Astrocyte (in vitro differentiated cells and primary cell): ENCODE results near the gene PCMT1. TPM values are rescaled to one million over a fixed set of nuclear protein-coding genes. Genes with fewer than 3 reads are reported as not detected.

Experiments used
- DNase-seq: peaks from one replicate; pipeline ENCODE4 v3.0.0-alpha.2; 2010; ENCODE audit warnings: low read depth
- FAIRE-seq: peaks from 2 replicates; lab custom pipeline; 2011; peaks lifted over from hg19 to GRCh38; lab: Jason Lieb, UNC
- H2AFZ ChIP-seq: 2 replicates; pipeline ENCODE4 v1.6.0; 2012; ENCODE audit warnings: low read depth, low read length, inconsistent platforms
- H3K27ac ChIP-seq: 2 replicates; pipeline ENCODE4 v1.5.1; 2011; ENCODE audit warnings: low read depth, low read length, inconsistent platforms
- H3K27me3 ChIP-seq: 2 replicates; pipeline ENCODE4 v1.6.0; 2011; ENCODE audit warnings: low read length, inconsistent platforms; ENCODE audit not compliant: insufficient read depth
- H3K36me3 ChIP-seq: 2 replicates; pipeline ENCODE4 v1.5.1; 2011; ENCODE audit warnings: low read length, inconsistent platforms; ENCODE audit not compliant: insufficient read depth
- H3K4me1 ChIP-seq: 2 replicates; pipeline ENCODE4 v1.5.1; 2011; ENCODE audit warnings: low read length, inconsistent platforms; ENCODE audit not compliant: insufficient read depth
- H3K4me2 ChIP-seq: 2 replicates; pipeline ENCODE4 v1.6.0; 2012; ENCODE audit warnings: low read length, inconsistent platforms
- H3K4me3 ChIP-seq: 2 replicates; pipeline ENCODE4 v1.5.1; 2011; ENCODE audit warnings: low read depth, mild to moderate bottlenecking, low read length, inconsistent platforms; ENCODE audit not compliant: insufficient read depth
- H3K79me2 ChIP-seq: 2 replicates; pipeline ENCODE4 v1.6.0; 2012; ENCODE audit warnings: mild to moderate bottlenecking, low read length, inconsistent platforms; ENCODE audit not compliant: insufficient read depth
- H3K9ac ChIP-seq: 2 replicates; pipeline ENCODE4 v1.6.0; 2012; ENCODE audit warnings: mild to moderate bottlenecking, low read length, inconsistent platforms
- H3K9me3 ChIP-seq: 2 replicates; pipeline ENCODE4 v1.5.1; 2012; ENCODE audit warnings: low read depth, mild to moderate bottlenecking, low read length, inconsistent platforms; ENCODE audit not compliant: insufficient read depth
- H4K20me1 ChIP-seq: 2 replicates; pipeline ENCODE4 v1.6.0; 2012; ENCODE audit warnings: low read length, inconsistent platforms; ENCODE audit not compliant: insufficient read depth
- H3K27ac Mint-ChIP-seq: one replicate; pipeline ENCODE4 v1.8.0; 2021; ENCODE audit warnings: mild to moderate bottlenecking, mixed read lengths; ENCODE audit not compliant: unreplicated experiment
- H3K27me3 Mint-ChIP-seq: one replicate; pipeline ENCODE4 v1.8.0; 2021; ENCODE audit warnings: low read depth, mixed read lengths; ENCODE audit not compliant: unreplicated experiment
- H3K36me3 Mint-ChIP-seq: one replicate; pipeline ENCODE4 v1.8.0; 2021; ENCODE audit warnings: low read depth, mixed read lengths; ENCODE audit not compliant: unreplicated experiment
- H3K4me1 Mint-ChIP-seq: one replicate; pipeline ENCODE4 v1.8.0; 2021; ENCODE audit warnings: low read depth, mixed read lengths; ENCODE audit not compliant: unreplicated experiment
- H3K4me3 Mint-ChIP-seq: one replicate; pipeline ENCODE4 v1.8.0; 2021; ENCODE audit warnings: mild to moderate bottlenecking, moderate library complexity, mixed read lengths; ENCODE audit not compliant: unreplicated experiment
- H3K9me3 Mint-ChIP-seq: one replicate; pipeline ENCODE4 v1.8.0; 2021; ENCODE audit warnings: mild to moderate bottlenecking, mixed read lengths; ENCODE audit not compliant: unreplicated experiment
- EZH2 ChIP-seq: IDR thresholded peaks from 2 replicates; pipeline ENCODE4 v1.6.1; 2012; ENCODE audit warnings: mild to moderate bottlenecking, low read length, inconsistent platforms; ENCODE audit not compliant: insufficient read depth
- total RNA-seq: library from RNA; stranded (reverse); gene quantifications from 2 replicates; pipeline ENCODE4 v1.2.1, GENCODE V29; 2021
- TF ChIP-seq, protein P1 (sequence below): IDR thresholded peaks from 2 replicates; pipeline ENCODE4 v1.5.1; 2011; ENCODE audit warnings: low read depth, mild to moderate bottlenecking, inconsistent platforms, low read length, moderate library complexity; ENCODE audit not compliant: insufficient read depth

PCMT1 gene
- total RNA-seq, 1 donor from 2014 or later = 127 TPM

DNA sequence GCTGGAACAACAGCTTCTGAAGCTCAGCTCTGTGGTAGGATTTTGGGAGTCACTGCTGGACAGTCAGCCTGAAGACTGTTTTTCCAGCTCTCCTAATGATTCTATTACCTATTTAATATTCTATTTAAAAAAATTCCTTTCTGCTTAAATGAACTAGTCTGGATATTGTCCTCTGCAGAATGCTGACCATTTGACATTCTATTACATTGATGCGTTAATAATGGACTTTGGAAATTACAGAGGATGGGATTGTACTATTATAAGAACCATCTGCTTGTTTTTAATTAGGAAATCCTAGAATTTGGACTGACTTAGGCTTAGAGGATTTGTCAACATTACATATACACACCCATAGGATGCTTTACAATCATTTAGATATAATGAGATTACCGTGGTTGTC, 94.9 kb downstream of the PCMT1 start:
- no peak overlapping the region for H3K9ac ChIP-seq
- H3K4me1 Mint-ChIP-seq = peaks cover 37% of the 10 kb centered on the region

DNA sequence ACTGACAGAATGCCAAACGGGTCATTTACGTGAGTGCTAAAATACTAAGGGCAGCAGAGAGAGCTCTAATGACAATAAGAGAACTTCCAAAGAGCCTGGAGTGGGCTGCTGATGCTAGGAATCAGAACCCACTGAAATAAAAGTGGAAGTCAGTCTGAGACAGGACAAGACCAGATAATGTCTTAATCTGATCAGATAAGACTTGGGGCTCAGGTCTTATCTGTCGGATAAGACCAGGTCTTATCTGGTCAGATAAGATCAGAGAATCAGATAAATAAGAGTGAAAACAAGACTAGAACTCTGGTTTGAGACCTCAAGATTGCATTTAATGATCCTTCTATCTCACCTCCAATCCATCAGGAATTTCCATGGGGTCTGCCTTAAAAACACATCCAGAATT, 96.0 kb downstream of the PCMT1 start:
- Mint-ChIP-seq H3K36me3 (peaks cover 14% of the 10 kb centered on the region), H3K27me3 (no peaks in the 10 kb centered on the region), H3K4me1 (peaks cover 33% of the 10 kb centered on the region), H3K9me3 (peaks cover 4% of the 10 kb centered on the region), H3K4me3 (no peak overlapping the region), H3K27ac (peak overlapping the region; percentile 41)
- FAIRE-seq (no peak), DNase-seq (no peak)
- Histone ChIP-seq H3K36me3 (peaks cover 4% of the 10 kb centered on the region), H3K4me3 (no peak overlapping the region), H3K4me1 (peaks cover 43% of the 10 kb centered on the region), H3K27ac (peak overlapping the region; percentile 40), H3K4me2 (peak overlapping the region; percentile 64), H2AFZ (no peak overlapping the region), H3K27me3 (no peaks in the 10 kb centered on the region), H3K79me2 (no peaks in the 10 kb centered on the region), H3K9me3 (no peaks in the 10 kb centered on the region), H4K20me1 (no peaks in the 10 kb centered on the region), H3K9ac (no peak overlapping the region)
- no peak for TF ChIP-seq EZH2
- TF ChIP-seq, protein P1, sequence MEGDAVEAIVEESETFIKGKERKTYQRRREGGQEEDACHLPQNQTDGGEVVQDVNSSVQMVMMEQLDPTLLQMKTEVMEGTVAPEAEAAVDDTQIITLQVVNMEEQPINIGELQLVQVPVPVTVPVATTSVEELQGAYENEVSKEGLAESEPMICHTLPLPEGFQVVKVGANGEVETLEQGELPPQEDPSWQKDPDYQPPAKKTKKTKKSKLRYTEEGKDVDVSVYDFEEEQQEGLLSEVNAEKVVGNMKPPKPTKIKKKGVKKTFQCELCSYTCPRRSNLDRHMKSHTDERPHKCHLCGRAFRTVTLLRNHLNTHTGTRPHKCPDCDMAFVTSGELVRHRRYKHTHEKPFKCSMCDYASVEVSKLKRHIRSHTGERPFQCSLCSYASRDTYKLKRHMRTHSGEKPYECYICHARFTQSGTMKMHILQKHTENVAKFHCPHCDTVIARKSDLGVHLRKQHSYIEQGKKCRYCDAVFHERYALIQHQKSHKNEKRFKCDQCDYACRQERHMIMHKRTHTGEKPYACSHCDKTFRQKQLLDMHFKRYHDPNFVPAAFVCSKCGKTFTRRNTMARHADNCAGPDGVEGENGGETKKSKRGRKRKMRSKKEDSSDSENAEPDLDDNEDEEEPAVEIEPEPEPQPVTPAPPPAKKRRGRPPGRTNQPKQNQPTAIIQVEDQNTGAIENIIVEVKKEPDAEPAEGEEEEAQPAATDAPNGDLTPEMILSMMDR = no peak

More for the DNA sequence above, 94.9 kb downstream of the PCMT1 start:
- Histone ChIP-seq H3K27me3 (no peaks in the 10 kb centered on the region), H3K79me2 (no peaks in the 10 kb centered on the region), H3K4me2 (peak overlapping the region; percentile 54), H4K20me1 (no peaks in the 10 kb centered on the region), H3K9me3 (no peaks in the 10 kb centered on the region), H3K27ac (peak overlapping the region; percentile 59), H3K36me3 (peaks cover 4% of the 10 kb centered on the region), H3K4me3 (no peak overlapping the region), H3K4me1 (peaks cover 50% of the 10 kb centered on the region), H2AFZ (no peak overlapping the region)
- TF ChIP-seq, protein P1 = no peak
- TF ChIP-seq EZH2 = no peak
- Mint-ChIP-seq H3K27me3 (peaks cover 3% of the 10 kb centered on the region), H3K36me3 (peaks cover 15% of the 10 kb centered on the region), H3K9me3 (peaks cover 4% of the 10 kb centered on the region), H3K4me3 (no peak overlapping the region), H3K27ac (peak overlapping the region; percentile 63)
- FAIRE-seq (no peak), DNase-seq (no peak)

DNA sequence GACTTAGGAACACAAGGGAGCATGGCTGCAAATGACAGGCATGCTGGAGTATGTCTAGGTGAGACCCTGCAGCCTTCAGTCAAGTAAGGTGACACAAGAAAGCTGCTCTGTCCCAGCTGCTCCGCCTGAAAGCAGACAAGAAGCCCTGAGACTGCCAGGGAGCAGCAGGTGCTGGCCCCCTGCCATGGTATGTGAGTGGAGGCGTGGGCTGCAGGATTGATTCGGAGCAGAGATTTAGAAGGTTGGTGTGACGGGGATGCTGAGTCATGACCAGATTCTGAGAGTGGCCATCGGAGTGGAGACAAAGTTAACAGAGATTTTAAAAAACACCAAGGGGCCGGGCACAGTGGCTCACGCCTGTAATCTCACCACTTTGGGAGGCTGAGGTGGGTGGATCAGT, 96.8 kb downstream of the PCMT1 start:
- FAIRE-seq = no peak
- H3K27ac ChIP-seq = peak overlapping the region; percentile 43
- no peaks in the 10 kb centered on the region for H4K20me1 ChIP-seq
- H3K27me3 ChIP-seq = no peaks in the 10 kb centered on the region
- H3K4me3 ChIP-seq = no peak overlapping the region
- Mint-ChIP-seq H3K27me3 (no peaks in the 10 kb centered on the region), H3K9me3 (peaks cover 4% of the 10 kb centered on the region), H3K4me1 (peaks cover 40% of the 10 kb centered on the region), H3K4me3 (peak overlapping the region; percentile 68), H3K27ac (peak overlapping the region; percentile 72), H3K36me3 (peaks cover 11% of the 10 kb centered on the region)
- no peak for TF ChIP-seq EZH2
- TF ChIP-seq, protein P1 = no peak
- H3K9me3 ChIP-seq = no peaks in the 10 kb centered on the region
- peak overlapping the region; percentile 64 for H3K4me2 ChIP-seq
- peaks cover 4% of the 10 kb centered on the region for H3K36me3 ChIP-seq
- no peaks in the 10 kb centered on the region for H3K79me2 ChIP-seq
- peak; percentile 93 for DNase-seq
- no peak overlapping the region for H3K9ac ChIP-seq
- H3K4me1 ChIP-seq = peaks cover 36% of the 10 kb centered on the region
- no peak overlapping the region for H2AFZ ChIP-seq
